Natural killer cell (primary cell): ENCODE results near the gene C19orf25. TPM values are rescaled to one million over a fixed set of nuclear protein-coding genes. Genes with fewer than 3 reads are reported as not detected.

ENCODE experiments used
- ATAC-seq, 3 donors: fragments of 150-1000 bp in 2 of 3; fragments of 200-7000 bp in 1 of 3; cut with Tn5 transposase; 1 replicate in 1 of 3; 2 replicates in 2 of 3; pipeline ENCODE4 v1.10.0; 2021; ENCODE audit warnings: mild to moderate bottlenecking in 2 of 3, moderate library complexity in 2 of 3
- DNase-seq, 2 donors: peaks; one replicate each; pipeline versions ENCODE4 v3.0.0 to v3.0.0-alpha.2; 2013 to 2021; ENCODE audit warnings: mixed read lengths in 1 of 2
- H3K27ac ChIP-seq: one replicate; pipeline ENCODE4 v1.5.1; 2013; ENCODE audit warnings: mild to moderate bottlenecking, low read length
- H3K27me3 ChIP-seq: one replicate; pipeline ENCODE4 v1.6.1; 2013; ENCODE audit warnings: low read length; ENCODE audit not compliant: control insufficient read depth, insufficient read depth
- H3K36me3 ChIP-seq: one replicate; pipeline ENCODE4 v1.6.1; 2013; ENCODE audit warnings: low read length; ENCODE audit not compliant: control insufficient read depth, insufficient read depth
- H3K4me1 ChIP-seq: one replicate; pipeline ENCODE4 v1.6.1; 2013; ENCODE audit warnings: low read length; ENCODE audit not compliant: control insufficient read depth, insufficient read depth
- H3K4me3 ChIP-seq: one replicate; pipeline ENCODE4 v1.5.1; 2013; ENCODE audit warnings: low read length
- H3K9me3 ChIP-seq: one replicate; pipeline ENCODE4 v1.6.1; 2013; ENCODE audit warnings: low read length; ENCODE audit not compliant: control insufficient read depth, insufficient read depth
- H3K27ac Mint-ChIP-seq, 2 donors: one replicate each; pipeline ENCODE4 v1.8.0; 2022; ENCODE audit warnings: mild to moderate bottlenecking in 2 of 2, mixed read lengths in 2 of 2, moderate library complexity in 1 of 2
- H3K27me3 Mint-ChIP-seq, 2 donors: one replicate each; pipeline ENCODE4 v1.8.0; 2022; ENCODE audit warnings: low read depth in 2 of 2, mixed read lengths in 2 of 2
- H3K36me3 Mint-ChIP-seq: one replicate; pipeline ENCODE4 v1.8.0; 2022; ENCODE audit warnings: mixed read lengths
- H3K4me1 Mint-ChIP-seq, 2 donors: one replicate each; pipeline ENCODE4 v1.8.0; 2022; ENCODE audit warnings: mixed read lengths in 2 of 2
- H3K4me3 Mint-ChIP-seq: one replicate; pipeline ENCODE4 v1.8.0; 2022; ENCODE audit warnings: mild to moderate bottlenecking, moderate library complexity, mixed read lengths
- H3K9me3 Mint-ChIP-seq, 2 donors: one replicate each; pipeline ENCODE4 v1.8.0; 2022; ENCODE audit warnings: mixed read lengths in 2 of 2
- CTCF ChIP-seq: fragments of 200-600 bp; IDR thresholded peaks from one replicate; pipeline ENCODE4 v1.8.0; 2022; ENCODE audit warnings: antibody characterized with exemption
- WGBS: methylation state at CpG from one replicate; pipeline ENCODE4 v1.1.7; 2013; ENCODE audit warnings: missing lambda C conversion rate; ENCODE audit not compliant: insufficient coverage; 5-methylcytosine and 5-hydroxymethylcytosine counted together
- intact Hi-C: fragments of 100-400 bp; cut with micrococcal nuclease; formaldehyde crosslinking; loops from one replicate; pipeline ENCODE4 v1.14.2; 2022
- total RNA-seq, 4 donors: library from RNA; stranded (reverse); fragments of 120-200 nt in 1 of 4; gene quantifications; one replicate each; pipeline versions ENCODE4 v1.2.3 to v1.2.4, GENCODE V29; 2013 to 2022

Gene C19orf25
- total RNA-seq, 3 donors from 2014 or later (not counting 1 experiment from before 2014, with no cell fraction given) = 30.2 to 42.2 (median 34.3) TPM

- no peaks in the 10 kb centered on the region for H3K36me3 ChIP-seq
- H3K9me3 ChIP-seq = no peaks in the 10 kb centered on the region
- ATAC-seq (no peak), DNase-seq (no peak)
- Mint-ChIP-seq H3K9me3 (no peaks in the 10 kb centered on the region), H3K36me3 (no peaks in the 10 kb centered on the region), H3K27ac (no peak overlapping the region), H3K4me3 (no peak overlapping the region), H3K4me1 (peaks cover 5 to 7% of the 10 kb centered on the region in 2 donors), H3K27me3 (no peaks in the 10 kb centered on the region)
- intact Hi-C loops = loop anchor here (10.0 kb wide), 1 partner anchor 221 kb away; the partner anchor contains the start of gene FAM174C
- H3K27ac ChIP-seq = no peak overlapping the region
- no peak overlapping the region for H3K4me3 ChIP-seq
- H3K27me3 ChIP-seq = no peaks in the 10 kb centered on the region
- H3K4me1 ChIP-seq = peaks cover 8% of the 10 kb centered on the region
- no peak for TF ChIP-seq CTCF
- WGBS = 85% methylated on average over 40 of the region's 40 CpGs
Observed at GRCh38 chr19:1495799-1496713, 17.0 kb upstream of the C19orf25 start.

GRCh38 chr19:1495051-1495798, 16.2 kb upstream of the C19orf25 start:
- no peak overlapping the region for H3K4me3 Mint-ChIP-seq
- 86% methylated on average over 37 of the region's 37 CpGs for WGBS
- ATAC-seq = no peak
- no peaks in the 10 kb centered on the region for H3K36me3 Mint-ChIP-seq
- intact Hi-C loops = loop anchor here (10.0 kb wide), 1 partner anchor 220 kb away; the partner anchor contains the start of gene FAM174C
- no peaks in the 10 kb centered on the region for H3K27me3 Mint-ChIP-seq
- H3K9me3 ChIP-seq = no peaks in the 10 kb centered on the region
- no peaks in the 10 kb centered on the region for H3K27me3 ChIP-seq
- no peak overlapping the region for H3K27ac ChIP-seq
- DNase-seq = no peak
- no peak overlapping the region for H3K27ac Mint-ChIP-seq
- peaks cover 8% of the 10 kb centered on the region for H3K4me1 ChIP-seq
- TF ChIP-seq CTCF = no peak
- no peaks in the 10 kb centered on the region for H3K9me3 Mint-ChIP-seq
- H3K36me3 ChIP-seq = no peaks in the 10 kb centered on the region
- peaks cover 10 to 12% of the 10 kb centered on the region in 2 donors for H3K4me1 Mint-ChIP-seq
- no peak overlapping the region for H3K4me3 ChIP-seq

GRCh38 chr19:1494115-1494815, 15.2 kb upstream of the C19orf25 start:
- Histone ChIP-seq H3K36me3 (no peaks in the 10 kb centered on the region), H3K4me3 (no peak overlapping the region), H3K27me3 (no peaks in the 10 kb centered on the region), H3K9me3 (no peaks in the 10 kb centered on the region), H3K4me1 (peaks cover 16% of the 10 kb centered on the region), H3K27ac (no peak overlapping the region)
- ATAC-seq = no peak
- 82% methylated on average over 15 of the region's 15 CpGs for WGBS
- TF ChIP-seq CTCF = no peak
- intact Hi-C loops = loop anchor here (10.0 kb wide), 1 partner anchor 219 kb away; the partner anchor contains the start of gene FAM174C
- peaks cover 16 to 17% of the 10 kb centered on the region in 2 donors for H3K4me1 Mint-ChIP-seq
- no peak overlapping the region for H3K4me3 Mint-ChIP-seq
- H3K27me3 Mint-ChIP-seq = no peaks in the 10 kb centered on the region
- no peak overlapping the region for H3K27ac Mint-ChIP-seq
- H3K9me3 Mint-ChIP-seq = no peaks in the 10 kb centered on the region
- H3K36me3 Mint-ChIP-seq = no peaks in the 10 kb centered on the region
- DNase-seq = no peak
